ENCODE data around the gene CD180.

The CD180 gene

GRCh38 chr5:67160985-67161384, 35.6 kb downstream of the CD180 start:
- no peak for DNase-seq (ENCODE audit: low read depth, low spot score)

- DNase-seq (ENCODE audit: low read depth, low spot score) = no peak
These were observed 36.3 kb downstream of the CD180 start for GRCh38 chr5:67160272-67160671.

GRCh38 chr5:67156976-67157583, 39.5 kb downstream of the CD180 start:
- no peak for DNase-seq (ENCODE audit: low read depth, low spot score)

- DNase-seq (ENCODE audit: low read depth, low spot score) = no peak
These were observed 41.9 kb downstream of the CD180 start for GRCh38 chr5:67154556-67155206.

GRCh38 chr5:67153292-67153691, 43.3 kb downstream of the CD180 start:
- no peak for DNase-seq (ENCODE audit: low read depth, low spot score)

- no peak for DNase-seq (ENCODE audit: low read depth, low spot score)
These were observed 44.2 kb downstream of the CD180 start for GRCh38 chr5:67152400-67152799.

GRCh38 chr5:67149951-67150523, 46.6 kb downstream of the CD180 start:
- DNase-seq (ENCODE audit: low read depth, low spot score) = no peak

GRCh38 chr5:67149057-67149950, 47.3 kb downstream of the CD180 start:
- no peak for DNase-seq (ENCODE audit: low read depth, low spot score)

- DNase-seq (ENCODE audit: low read depth, low spot score) = no peak
These were observed 48.8 kb downstream of the CD180 start for GRCh38 chr5:67147760-67148159.

- no peak for DNase-seq (ENCODE audit: low read depth, low spot score)
These were observed 49.6 kb downstream of the CD180 start for GRCh38 chr5:67146981-67147380.

- no peak for DNase-seq (ENCODE audit: low read depth, low spot score)
These were observed 50.0 kb downstream of the CD180 start for GRCh38 chr5:67146574-67146973.

- DNase-seq (ENCODE audit: low read depth, low spot score) = no peak
These were observed 52.4 kb downstream of the CD180 start for GRCh38 chr5:67144183-67144639.

GRCh38 chr5:67143549-67143948, 53.0 kb downstream of the CD180 start:
- DNase-seq (ENCODE audit: low read depth, low spot score) = no peak

- no peak for DNase-seq (ENCODE audit: low read depth, low spot score)
These were observed 53.8 kb downstream of the CD180 start for GRCh38 chr5:67142816-67143215.

- no peak for DNase-seq (ENCODE audit: low read depth, low spot score)
These were observed 55.0 kb downstream of the CD180 start for GRCh38 chr5:67141644-67142043.

- no peak for DNase-seq (ENCODE audit: low read depth, low spot score)
These were observed 56.2 kb downstream of the CD180 start for GRCh38 chr5:67140413-67140812.

- DNase-seq (ENCODE audit: low read depth, low spot score) = no peak
These were observed 57.6 kb downstream of the CD180 start for GRCh38 chr5:67139030-67139429.

GRCh38 chr5:67135381-67135984, 61.1 kb downstream of the CD180 start:
- DNase-seq (ENCODE audit: low read depth, low spot score) = no peak

GRCh38 chr5:67133776-67134175, 62.8 kb downstream of the CD180 start:
- no peak for DNase-seq (ENCODE audit: low read depth, low spot score)

GRCh38 chr5:67133217-67133616, 63.4 kb downstream of the CD180 start:
- DNase-seq (ENCODE audit: low read depth, low spot score) = no peak

- DNase-seq (ENCODE audit: low read depth, low spot score) = no peak
These were observed 66.8 kb downstream of the CD180 start for GRCh38 chr5:67129768-67130167.

All from activated CD4-positive, CD25-positive, alpha-beta regulatory T cell treated with anti-CD3 and anti-CD28 coated beads, Interleukin-2, amount 50 U/mL, for 16 hours (primary cell).